ENCODE data around the gene CEACAM20. TPM values are rescaled to one million over a fixed set of nuclear protein-coding genes. Genes with fewer than 3 reads are reported as not detected.
"Not testable (repeated sequence)": the region's sequence is repeated elsewhere in the genome, so short reads cannot be mapped to it uniquely, and the experiment has no call there.

Gene CEACAM20
- polyA plus RNA-seq (ENCODE audit: insufficient read length in 3 of 3): not detected

- DNase-seq (ENCODE audit: low read depth in 3 of 3, low spot score in 2 of 3): no peak
Observed at GRCh38 chr19:44529536-44529935, at the start of gene CEACAM20. TSS of gene CEACAM20 (minus strand) at chr19:44529675. CDS start at chr19:44529509, 166 bp downstream.

- no peak for DNase-seq (ENCODE audit: low read depth in 3 of 3, low spot score in 2 of 3)
Observed at GRCh38 chr19:44577566-44577874, 48.0 kb upstream of the CEACAM20 start.

GRCh38 chr19:44576843-44577565, 47.5 kb upstream of the CEACAM20 start:
- no peak for DNase-seq (ENCODE audit: low read depth in 3 of 3, low spot score in 2 of 3)

GRCh38 chr19:44575116-44575700, 45.7 kb upstream of the CEACAM20 start:
- DNase-seq (ENCODE audit: low read depth in 3 of 3, low spot score in 2 of 3): no peak

GRCh38 chr19:44574186-44574950, 44.9 kb upstream of the CEACAM20 start:
- DNase-seq (ENCODE audit: low read depth in 3 of 3, low spot score in 2 of 3): peak in 2 of 3 donors; percentile 18 to 21

- peak; percentile 31 to 39 (median 33) for DNase-seq (ENCODE audit: low read depth in 3 of 3, low spot score in 2 of 3)
Observed at GRCh38 chr19:44573627-44574026, 44.2 kb upstream of the CEACAM20 start.

- no peak for DNase-seq (ENCODE audit: low read depth in 3 of 3, low spot score in 2 of 3)
Observed at GRCh38 chr19:44573183-44573582, 43.7 kb upstream of the CEACAM20 start.

- no peak for DNase-seq (ENCODE audit: low read depth in 3 of 3, low spot score in 2 of 3)
Observed at GRCh38 chr19:44572581-44572900, 43.1 kb upstream of the CEACAM20 start.

GRCh38 chr19:44571830-44572580, 42.5 kb upstream of the CEACAM20 start:
- DNase-seq (ENCODE audit: low read depth in 3 of 3, low spot score in 2 of 3): no peak

- peak; percentile 75 to 79 (median 76) for DNase-seq (ENCODE audit: low read depth in 3 of 3, low spot score in 2 of 3)
Observed at GRCh38 chr19:44570984-44571684, 41.7 kb upstream of the CEACAM20 start.

- no peak for DNase-seq (ENCODE audit: low read depth in 3 of 3, low spot score in 2 of 3)
Observed at GRCh38 chr19:44570603-44570983, 41.1 kb upstream of the CEACAM20 start.

- DNase-seq (ENCODE audit: low read depth in 3 of 3, low spot score in 2 of 3): no peak
Observed at GRCh38 chr19:44567745-44568144, 38.3 kb upstream of the CEACAM20 start.

GRCh38 chr19:44566984-44567383, 37.5 kb upstream of the CEACAM20 start:
- DNase-seq (ENCODE audit: low read depth in 3 of 3, low spot score in 2 of 3): no peak

GRCh38 chr19:44563086-44563655, 33.7 kb upstream of the CEACAM20 start:
- DNase-seq (ENCODE audit: low read depth in 3 of 3, low spot score in 2 of 3): not testable (repeated sequence)

- no peak for DNase-seq (ENCODE audit: low read depth in 3 of 3, low spot score in 2 of 3)
Observed at GRCh38 chr19:44557933-44558332, 28.5 kb upstream of the CEACAM20 start.

- no peak for DNase-seq (ENCODE audit: low read depth in 3 of 3, low spot score in 2 of 3)
Observed at GRCh38 chr19:44554641-44555246, 25.3 kb upstream of the CEACAM20 start.

GRCh38 chr19:44553478-44554171, 24.1 kb upstream of the CEACAM20 start:
- no peak for DNase-seq (ENCODE audit: low read depth in 3 of 3, low spot score in 2 of 3)

GRCh38 chr19:44552324-44552723, 22.8 kb upstream of the CEACAM20 start:
- no peak for DNase-seq (ENCODE audit: low read depth in 3 of 3, low spot score in 2 of 3)

GRCh38 chr19:44551850-44552249, 22.4 kb upstream of the CEACAM20 start:
- DNase-seq (ENCODE audit: low read depth in 3 of 3, low spot score in 2 of 3): no peak

All from right renal cortex interstitium (tissue), 3 donors.